Stimulated activated CD8-positive, alpha-beta memory T cell treated with anti-CD3 and anti-CD28 coated beads, Interleukin-15, amount 100 ng/mL, for 48 hours (primary cell): ENCODE data around the gene LENEP.
A peak's percentile ranks its signal among the peaks of the same experiment; 100 is the strongest.

ENCODE experiments used
- DNase-seq, 2 donors: peaks; one replicate each; pipeline ENCODE4 v3.0.0-alpha.2; 2020; ENCODE audit warnings: low read depth in 2 of 2

LENEP gene

GRCh38 chr1:155010211-155010918, 17.0 kb downstream of the LENEP start:
- DNase-seq = no peak

GRCh38 chr1:155011004-155011416, 17.6 kb downstream of the LENEP start:
- no peak for DNase-seq

GRCh38 chr1:155011437-155012025, 18.1 kb downstream of the LENEP start:
- no peak for DNase-seq

- no peak for DNase-seq
These were observed 18.7 kb downstream of the LENEP start for GRCh38 chr1:155012026-155012546.

- no peak for DNase-seq
These were observed 19.6 kb downstream of the LENEP start for GRCh38 chr1:155012776-155013602.

- DNase-seq = no peak
These were observed 20.2 kb downstream of the LENEP start for GRCh38 chr1:155013632-155014031.

GRCh38 chr1:155014709-155015508, 21.5 kb downstream of the LENEP start:
- no peak for DNase-seq

- DNase-seq = no peak
These were observed 22.3 kb downstream of the LENEP start for GRCh38 chr1:155015527-155016230.

GRCh38 chr1:155016231-155016831, 22.9 kb downstream of the LENEP start:
- no peak for DNase-seq

GRCh38 chr1:155017041-155017945, 23.9 kb downstream of the LENEP start:
- DNase-seq = peak; percentile 84 to 90

- no peak for DNase-seq
These were observed 24.5 kb downstream of the LENEP start for GRCh38 chr1:155017946-155018316.

GRCh38 chr1:155018617-155019348, 25.4 kb downstream of the LENEP start:
- no peak for DNase-seq

GRCh38 chr1:155019377-155020245, 26.2 kb downstream of the LENEP start:
- DNase-seq = no peak

GRCh38 chr1:155022136-155022926, 28.9 kb downstream of the LENEP start:
- DNase-seq = no peak

GRCh38 chr1:155022927-155023236, 29.5 kb downstream of the LENEP start:
- DNase-seq = no peak

- no peak for DNase-seq
These were observed 30.2 kb downstream of the LENEP start for GRCh38 chr1:155023627-155024026.

GRCh38 chr1:155024315-155024714, 30.9 kb downstream of the LENEP start:
- DNase-seq = no peak
